Activated CD4-positive, alpha-beta T cell treated with anti-CD3 and anti-CD28 coated beads for 1 hour (primary cell): ENCODE measurements around the gene SMYD4.
"Not testable (repeated sequence)": the region's sequence is repeated elsewhere in the genome, so short reads cannot be mapped to it uniquely, and the experiment has no call there.

Source experiments
- DNase-seq: peaks from one replicate; pipeline ENCODE4 v3.0.0-alpha.2; 2020

Gene SMYD4

GRCh38 chr17:1829592-1830257 is at the start of gene SMYD4, which contains the start of gene RPA1:
Gene SMYD4, minus strand, starts transcription at chr17:1829902. Its CDS starts 1,908 bp downstream, at chr17:1827994.
Gene RPA1, plus strand, starts transcription at chr17:1830005. Its CDS starts 89 bp downstream, at chr17:1830094.
- peak; percentile 77 for DNase-seq

- DNase-seq, result no peak
Observed at GRCh38 chr17:1878419-1879121, 48.9 kb upstream of the SMYD4 start.

- DNase-seq, result no peak
Observed at GRCh38 chr17:1875597-1875996, 45.9 kb upstream of the SMYD4 start.

- no peak for DNase-seq
Observed at GRCh38 chr17:1873418-1873817, 43.7 kb upstream of the SMYD4 start.

GRCh38 chr17:1872976-1873375 is 43.3 kb upstream of the SMYD4 start:
- DNase-seq, result no peak

- DNase-seq, result no peak
Observed at GRCh38 chr17:1872254-1872653, 42.6 kb upstream of the SMYD4 start.

GRCh38 chr17:1871756-1872155 is 42.1 kb upstream of the SMYD4 start:
- DNase-seq, result no peak

- no peak for DNase-seq
Observed at GRCh38 chr17:1870592-1870991, 40.9 kb upstream of the SMYD4 start.

- no peak for DNase-seq
Observed at GRCh38 chr17:1868090-1868489, 38.4 kb upstream of the SMYD4 start.

GRCh38 chr17:1867307-1867706 is 37.6 kb upstream of the SMYD4 start:
- DNase-seq, result no peak

GRCh38 chr17:1865252-1866037 is 35.7 kb upstream of the SMYD4 start:
- DNase-seq, result peak; percentile 16

- no peak for DNase-seq
Observed at GRCh38 chr17:1861391-1862010, 31.8 kb upstream of the SMYD4 start.

GRCh38 chr17:1860978-1861377 is 31.3 kb upstream of the SMYD4 start:
- DNase-seq, result no peak

GRCh38 chr17:1856462-1856861 is 26.8 kb upstream of the SMYD4 start:
- not testable (repeated sequence) for DNase-seq

GRCh38 chr17:1853698-1854097 is 24.0 kb upstream of the SMYD4 start:
- DNase-seq, result no peak

GRCh38 chr17:1852327-1852726 is 22.6 kb upstream of the SMYD4 start:
- DNase-seq, result no peak

GRCh38 chr17:1847191-1847590 is 17.5 kb upstream of the SMYD4 start:
- DNase-seq, result no peak

GRCh38 chr17:1843947-1844346 is 14.2 kb upstream of the SMYD4 start:
- DNase-seq, result no peak

- DNase-seq, result no peak
Observed at GRCh38 chr17:1839516-1839915, 9.8 kb upstream of the SMYD4 start.

- DNase-seq, result no peak
Observed at GRCh38 chr17:1834380-1835149, 4.9 kb upstream of the SMYD4 start.

- DNase-seq, result no peak
Observed at GRCh38 chr17:1830288-1830687, 586 bp upstream of the SMYD4 start.

GRCh38 chr17:1829216-1829591 is 498 bp downstream of the SMYD4 start:
- DNase-seq, result no peak
